ENCODE data around the gene SLC35F1. TPM values are rescaled to one million over a fixed set of nuclear protein-coding genes. Genes with fewer than 3 reads are reported as not detected.
"Not testable (repeated sequence)": the region's sequence is repeated elsewhere in the genome, so short reads cannot be mapped to it uniquely, and the experiment has no call there.

SLC35F1 gene
- total RNA-seq, 2 experiments from 2014 or later, result not detected

GRCh38 chr6:117930645-117931044 lies 23.6 kb downstream of the SLC35F1 start:
- Mint-ChIP-seq H3K4me1 (ENCODE audit: low read depth) (no peaks in the 10 kb centered on the region), H3K36me3 (ENCODE audit: low read depth) (no peaks in the 10 kb centered on the region), H3K9me3 (ENCODE audit: insufficient read depth) (no peaks in the 10 kb centered on the region), H3K27ac (no peak overlapping the region), H3K27me3 (ENCODE audit: low read depth) (no peaks in the 10 kb centered on the region), H3K4me3 (no peak overlapping the region)
- ATAC-seq, result no peak
- CTCF ChIA-PET, result no interaction called here
- DNase-seq, result no peak
- POLR2A ChIA-PET, result no interaction called here

GRCh38 chr6:117932001-117932400 lies 24.9 kb downstream of the SLC35F1 start:
- Mint-ChIP-seq H3K9me3 (ENCODE audit: insufficient read depth) (no peaks in the 10 kb centered on the region), H3K36me3 (ENCODE audit: low read depth) (no peaks in the 10 kb centered on the region), H3K27ac (no peak overlapping the region), H3K4me3 (no peak overlapping the region), H3K27me3 (ENCODE audit: low read depth) (no peaks in the 10 kb centered on the region), H3K4me1 (ENCODE audit: low read depth) (no peaks in the 10 kb centered on the region)
- no peak for DNase-seq
- CTCF ChIA-PET, result no interaction called here
- no peak for ATAC-seq
- POLR2A ChIA-PET, result no interaction called here

- no peak overlapping the region for H3K27ac Mint-ChIP-seq
- H3K27me3 Mint-ChIP-seq (ENCODE audit: low read depth), result no peaks in the 10 kb centered on the region
- no peaks in the 10 kb centered on the region for H3K9me3 Mint-ChIP-seq (ENCODE audit: insufficient read depth)
- DNase-seq, result no peak
- no peaks in the 10 kb centered on the region for H3K4me1 Mint-ChIP-seq (ENCODE audit: low read depth)
- ChIA-PET POLR2A (no interaction called here), CTCF (no interaction called here)
- H3K4me3 Mint-ChIP-seq, result no peak overlapping the region
- H3K36me3 Mint-ChIP-seq (ENCODE audit: low read depth), result no peaks in the 10 kb centered on the region
- ATAC-seq, result no peak
Observed at GRCh38 chr6:117932676-117933075, 25.6 kb downstream of the SLC35F1 start.

GRCh38 chr6:117933471-117933870 lies 26.4 kb downstream of the SLC35F1 start:
- ChIA-PET CTCF (no interaction called here), POLR2A (no interaction called here)
- H3K9me3 Mint-ChIP-seq (ENCODE audit: insufficient read depth), result no peaks in the 10 kb centered on the region
- H3K4me3 Mint-ChIP-seq, result no peak overlapping the region
- DNase-seq (no peak), ATAC-seq (no peak)
- H3K36me3 Mint-ChIP-seq (ENCODE audit: low read depth), result no peaks in the 10 kb centered on the region
- no peak overlapping the region for H3K27ac Mint-ChIP-seq
- no peaks in the 10 kb centered on the region for H3K4me1 Mint-ChIP-seq (ENCODE audit: low read depth)
- no peaks in the 10 kb centered on the region for H3K27me3 Mint-ChIP-seq (ENCODE audit: low read depth)

GRCh38 chr6:117938311-117938995 lies 31.4 kb downstream of the SLC35F1 start:
- POLR2A ChIA-PET, result no interaction called here
- H3K4me1 Mint-ChIP-seq (ENCODE audit: low read depth), result no peaks in the 10 kb centered on the region
- no peak overlapping the region for H3K4me3 Mint-ChIP-seq
- no peaks in the 10 kb centered on the region for H3K9me3 Mint-ChIP-seq (ENCODE audit: insufficient read depth)
- ATAC-seq, result no peak
- no peak overlapping the region for H3K27ac Mint-ChIP-seq
- no peak for DNase-seq
- no peaks in the 10 kb centered on the region for H3K36me3 Mint-ChIP-seq (ENCODE audit: low read depth)
- CTCF ChIA-PET, result no interaction called here
- no peaks in the 10 kb centered on the region for H3K27me3 Mint-ChIP-seq (ENCODE audit: low read depth)

- DNase-seq (no peak), ATAC-seq (no peak)
- H3K27ac Mint-ChIP-seq, result no peak overlapping the region
- POLR2A ChIA-PET, result no interaction called here
- H3K4me3 Mint-ChIP-seq, result no peak overlapping the region
- H3K27me3 Mint-ChIP-seq (ENCODE audit: low read depth), result no peaks in the 10 kb centered on the region
- CTCF ChIA-PET, result no interaction called here
- no peaks in the 10 kb centered on the region for H3K36me3 Mint-ChIP-seq (ENCODE audit: low read depth)
- H3K9me3 Mint-ChIP-seq (ENCODE audit: insufficient read depth), result no peaks in the 10 kb centered on the region
- no peaks in the 10 kb centered on the region for H3K4me1 Mint-ChIP-seq (ENCODE audit: low read depth)
Observed at GRCh38 chr6:117947234-117947633, 40.2 kb downstream of the SLC35F1 start.

- Mint-ChIP-seq H3K36me3 (ENCODE audit: low read depth) (no peaks in the 10 kb centered on the region), H3K4me3 (no peak overlapping the region), H3K4me1 (ENCODE audit: low read depth) (no peaks in the 10 kb centered on the region), H3K27ac (no peak overlapping the region), H3K27me3 (ENCODE audit: low read depth) (peaks cover 2% of the 10 kb centered on the region), H3K9me3 (ENCODE audit: insufficient read depth) (no peaks in the 10 kb centered on the region)
- no peak for DNase-seq
- no peak for ATAC-seq
- POLR2A ChIA-PET, result no interaction called here
- CTCF ChIA-PET, result no interaction called here
Observed at GRCh38 chr6:117951783-117952182, 44.7 kb downstream of the SLC35F1 start.

GRCh38 chr6:117955684-117956256 lies 48.7 kb downstream of the SLC35F1 start:
- H3K4me1 Mint-ChIP-seq (ENCODE audit: low read depth), result no peaks in the 10 kb centered on the region
- peaks cover 2% of the 10 kb centered on the region for H3K27me3 Mint-ChIP-seq (ENCODE audit: low read depth)
- no peak overlapping the region for H3K4me3 Mint-ChIP-seq
- DNase-seq (no peak), ATAC-seq (no peak)
- CTCF ChIA-PET, result no interaction called here
- no peaks in the 10 kb centered on the region for H3K36me3 Mint-ChIP-seq (ENCODE audit: low read depth)
- POLR2A ChIA-PET, result no interaction called here
- no peaks in the 10 kb centered on the region for H3K9me3 Mint-ChIP-seq (ENCODE audit: insufficient read depth)
- no peak overlapping the region for H3K27ac Mint-ChIP-seq

- POLR2A ChIA-PET, result no interaction called here
- Mint-ChIP-seq H3K27ac (no peak overlapping the region), H3K4me3 (no peak overlapping the region), H3K9me3 (ENCODE audit: insufficient read depth) (no peaks in the 10 kb centered on the region), H3K27me3 (ENCODE audit: low read depth) (peaks cover 2% of the 10 kb centered on the region), H3K36me3 (ENCODE audit: low read depth) (no peaks in the 10 kb centered on the region), H3K4me1 (ENCODE audit: low read depth) (no peaks in the 10 kb centered on the region)
- DNase-seq (no peak), ATAC-seq (no peak)
- CTCF ChIA-PET, result no interaction called here
Observed at GRCh38 chr6:117956386-117956785, 49.3 kb downstream of the SLC35F1 start.

- H3K36me3 Mint-ChIP-seq (ENCODE audit: low read depth), result no peaks in the 10 kb centered on the region
- POLR2A ChIA-PET, result no interaction called here
Observed at GRCh38 chr6:117958536-117958935, 51.5 kb downstream of the SLC35F1 start.

GRCh38 chr6:117960877-117961276 lies 53.8 kb downstream of the SLC35F1 start:
- ATAC-seq, result no peak
- Mint-ChIP-seq H3K9me3 (ENCODE audit: insufficient read depth) (no peaks in the 10 kb centered on the region), H3K27ac (no peak overlapping the region), H3K27me3 (ENCODE audit: low read depth) (no peaks in the 10 kb centered on the region), H3K36me3 (ENCODE audit: low read depth) (no peaks in the 10 kb centered on the region), H3K4me3 (no peak overlapping the region), H3K4me1 (ENCODE audit: low read depth) (no peaks in the 10 kb centered on the region)
- DNase-seq, result no peak
- ChIA-PET CTCF (no interaction called here), POLR2A (no interaction called here)

More at GRCh38 chr6:117958536-117958935, 51.5 kb downstream of the SLC35F1 start:
- H3K27me3 Mint-ChIP-seq (ENCODE audit: low read depth), result peaks cover 2% of the 10 kb centered on the region
- no peak for ATAC-seq
- H3K4me3 Mint-ChIP-seq, result no peak overlapping the region
- no peak overlapping the region for H3K27ac Mint-ChIP-seq
- DNase-seq, result no peak
- CTCF ChIA-PET, result no interaction called here
- no peaks in the 10 kb centered on the region for H3K4me1 Mint-ChIP-seq (ENCODE audit: low read depth)
- H3K9me3 Mint-ChIP-seq (ENCODE audit: insufficient read depth), result no peaks in the 10 kb centered on the region

- H3K9me3 Mint-ChIP-seq (ENCODE audit: insufficient read depth), result peaks cover 3% of the 10 kb centered on the region
- H3K4me3 Mint-ChIP-seq, result no peak overlapping the region
- H3K27ac Mint-ChIP-seq, result no peak overlapping the region
- H3K4me1 Mint-ChIP-seq (ENCODE audit: low read depth), result no peaks in the 10 kb centered on the region
- no peaks in the 10 kb centered on the region for H3K36me3 Mint-ChIP-seq (ENCODE audit: low read depth)
- ChIA-PET POLR2A (no interaction called here), CTCF (no interaction called here)
- ATAC-seq, result no peak
- no peaks in the 10 kb centered on the region for H3K27me3 Mint-ChIP-seq (ENCODE audit: low read depth)
- no peak for DNase-seq
Observed at GRCh38 chr6:117961301-117961700, 54.2 kb downstream of the SLC35F1 start.

GRCh38 chr6:117965763-117966162 lies 58.7 kb downstream of the SLC35F1 start:
- H3K27ac Mint-ChIP-seq; H3K4me3 Mint-ChIP-seq; H3K27me3 Mint-ChIP-seq (ENCODE audit: low read depth); POLR2A ChIA-PET; H3K36me3 Mint-ChIP-seq (ENCODE audit: low read depth); H3K4me1 Mint-ChIP-seq (ENCODE audit: low read depth); CTCF ChIA-PET; H3K9me3 Mint-ChIP-seq (ENCODE audit: insufficient read depth); ATAC-seq; DNase-seq: not testable (repeated sequence)
